ENCODE measurements around the gene LAX1.

The LAX1 gene

DNA sequence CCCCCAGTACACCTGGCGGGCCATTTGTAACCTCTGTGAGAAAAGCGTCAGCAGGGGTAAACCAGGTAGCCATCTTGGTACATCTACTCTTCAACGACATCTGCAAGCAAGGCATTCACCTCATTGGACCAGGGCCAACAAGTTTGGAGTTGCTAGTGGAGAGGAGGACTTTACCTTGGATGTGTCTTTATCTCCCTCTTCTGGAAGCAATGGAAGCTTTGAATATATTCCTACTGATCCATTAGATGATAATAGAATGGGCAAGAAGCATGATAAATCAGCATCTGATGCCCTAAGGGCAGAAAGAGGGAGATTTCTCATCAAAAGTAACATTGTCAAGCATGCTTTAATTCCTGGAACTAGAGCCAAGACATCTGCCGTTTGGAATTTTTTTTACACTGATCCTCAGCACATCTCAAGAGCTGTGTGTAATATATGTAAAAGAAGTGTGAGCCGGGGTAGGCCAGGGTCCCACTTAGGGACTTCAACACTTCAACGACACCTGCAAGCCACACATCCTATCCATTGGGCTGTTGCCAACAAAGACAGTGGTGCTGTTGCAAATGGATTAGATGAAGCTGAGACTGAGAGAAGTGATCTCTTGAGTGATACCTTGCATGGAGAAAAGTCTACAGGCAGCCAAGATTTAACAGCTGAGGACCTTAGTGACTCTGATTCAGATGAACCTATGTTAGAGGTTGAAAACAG lies 33.1 kb downstream of the LAX1 start:
- TF ChIP-seq, protein P1, sequence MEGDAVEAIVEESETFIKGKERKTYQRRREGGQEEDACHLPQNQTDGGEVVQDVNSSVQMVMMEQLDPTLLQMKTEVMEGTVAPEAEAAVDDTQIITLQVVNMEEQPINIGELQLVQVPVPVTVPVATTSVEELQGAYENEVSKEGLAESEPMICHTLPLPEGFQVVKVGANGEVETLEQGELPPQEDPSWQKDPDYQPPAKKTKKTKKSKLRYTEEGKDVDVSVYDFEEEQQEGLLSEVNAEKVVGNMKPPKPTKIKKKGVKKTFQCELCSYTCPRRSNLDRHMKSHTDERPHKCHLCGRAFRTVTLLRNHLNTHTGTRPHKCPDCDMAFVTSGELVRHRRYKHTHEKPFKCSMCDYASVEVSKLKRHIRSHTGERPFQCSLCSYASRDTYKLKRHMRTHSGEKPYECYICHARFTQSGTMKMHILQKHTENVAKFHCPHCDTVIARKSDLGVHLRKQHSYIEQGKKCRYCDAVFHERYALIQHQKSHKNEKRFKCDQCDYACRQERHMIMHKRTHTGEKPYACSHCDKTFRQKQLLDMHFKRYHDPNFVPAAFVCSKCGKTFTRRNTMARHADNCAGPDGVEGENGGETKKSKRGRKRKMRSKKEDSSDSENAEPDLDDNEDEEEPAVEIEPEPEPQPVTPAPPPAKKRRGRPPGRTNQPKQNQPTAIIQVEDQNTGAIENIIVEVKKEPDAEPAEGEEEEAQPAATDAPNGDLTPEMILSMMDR (conservative IDR thresholded peaks at IDR 0.05) = no peak

DNA sequence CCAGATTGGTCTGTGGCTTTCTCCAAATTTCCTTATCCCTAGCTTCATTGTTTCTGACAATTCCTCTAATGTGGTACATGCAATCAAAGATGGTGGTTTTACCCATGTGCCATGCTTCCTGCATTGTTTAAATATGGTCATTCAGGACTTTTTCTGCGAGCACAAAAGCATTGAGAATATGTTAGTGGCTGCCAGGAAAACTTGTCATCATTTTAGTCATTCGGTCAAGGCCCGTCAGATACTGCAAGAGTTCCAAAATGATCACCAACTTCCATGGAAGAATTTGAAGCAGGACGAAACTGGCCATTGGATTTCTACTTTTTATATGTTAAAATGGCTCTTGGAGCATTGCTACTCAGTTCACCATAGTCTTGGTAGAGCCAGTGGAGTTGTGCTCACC lies 34.2 kb downstream of the LAX1 start:
- no peak overlapping the region for H3K27ac ChIP-seq
- TF ChIP-seq, protein P1 (conservative IDR thresholded peaks at IDR 0.05) = no peak

More for the DNA sequence above, 33.1 kb downstream of the LAX1 start:
- no peak overlapping the region for H3K27ac ChIP-seq

DNA sequence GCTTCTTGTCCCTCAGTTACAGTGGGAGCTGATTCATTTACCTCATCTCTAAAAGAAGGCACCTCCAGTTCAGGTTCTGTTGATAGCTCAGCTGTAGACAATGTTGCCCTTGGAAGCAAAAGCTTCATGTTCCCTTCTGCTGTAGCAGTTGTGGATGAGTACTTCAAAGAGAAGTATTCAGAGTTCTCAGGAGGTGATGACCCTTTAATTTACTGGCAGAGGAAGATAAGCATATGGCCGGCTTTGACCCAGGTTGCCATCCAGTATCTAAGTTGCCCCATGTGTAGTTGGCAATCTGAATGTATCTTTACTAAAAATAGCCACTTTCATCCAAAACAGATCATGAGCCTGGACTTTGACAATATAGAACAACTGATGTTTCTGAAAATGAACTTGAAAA lies 35.0 kb downstream of the LAX1 start:
- TF ChIP-seq, protein P1 (conservative IDR thresholded peaks at IDR 0.05) = no peak
- H3K27ac ChIP-seq = no peak overlapping the region

DNA sequence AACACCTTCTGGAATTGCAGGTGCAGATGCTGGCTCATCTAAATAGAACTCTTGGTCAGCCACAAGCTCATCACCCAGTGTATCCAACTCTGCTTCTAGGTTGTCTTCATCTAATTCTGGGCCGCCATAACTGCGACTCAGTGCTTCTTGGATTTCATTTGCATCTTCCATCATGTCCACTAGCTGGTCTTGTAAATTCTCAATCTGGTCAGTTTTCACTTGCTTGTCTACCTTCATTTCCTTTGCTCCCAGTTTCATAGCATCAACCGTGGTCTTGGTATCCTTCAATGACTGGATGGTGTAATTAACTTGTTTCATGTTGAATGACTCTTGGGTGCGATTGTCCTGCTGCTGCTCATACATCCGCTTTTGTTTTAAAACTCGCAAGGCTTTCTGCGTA lies 40.7 kb downstream of the LAX1 start:
- no peak overlapping the region for H3K27ac ChIP-seq
- TF ChIP-seq, protein P1 (conservative IDR thresholded peaks at IDR 0.05) = no peak

DNA sequence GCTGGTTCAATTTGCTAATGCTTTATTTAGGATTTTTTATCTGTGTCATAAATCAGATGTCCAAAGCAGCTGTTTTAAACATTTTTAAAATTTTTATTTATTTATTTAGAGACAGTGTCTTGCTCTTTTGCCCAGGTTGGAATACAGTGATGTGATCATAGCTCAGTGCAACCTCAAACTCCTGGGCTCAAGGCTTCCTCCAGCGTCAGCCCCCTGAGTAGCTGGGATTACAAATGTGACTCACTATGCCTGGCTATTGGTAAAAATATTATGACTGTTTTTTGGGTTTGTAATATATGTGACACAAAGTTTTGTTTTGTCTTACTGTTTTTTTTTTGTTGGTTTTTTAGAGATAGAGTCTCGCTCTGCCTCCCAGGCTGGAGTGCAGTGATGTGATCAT lies 42.2 kb downstream of the LAX1 start:
- TF ChIP-seq, protein P1 (conservative IDR thresholded peaks at IDR 0.05) = no peak
- H3K27ac ChIP-seq = no peak overlapping the region

DNA sequence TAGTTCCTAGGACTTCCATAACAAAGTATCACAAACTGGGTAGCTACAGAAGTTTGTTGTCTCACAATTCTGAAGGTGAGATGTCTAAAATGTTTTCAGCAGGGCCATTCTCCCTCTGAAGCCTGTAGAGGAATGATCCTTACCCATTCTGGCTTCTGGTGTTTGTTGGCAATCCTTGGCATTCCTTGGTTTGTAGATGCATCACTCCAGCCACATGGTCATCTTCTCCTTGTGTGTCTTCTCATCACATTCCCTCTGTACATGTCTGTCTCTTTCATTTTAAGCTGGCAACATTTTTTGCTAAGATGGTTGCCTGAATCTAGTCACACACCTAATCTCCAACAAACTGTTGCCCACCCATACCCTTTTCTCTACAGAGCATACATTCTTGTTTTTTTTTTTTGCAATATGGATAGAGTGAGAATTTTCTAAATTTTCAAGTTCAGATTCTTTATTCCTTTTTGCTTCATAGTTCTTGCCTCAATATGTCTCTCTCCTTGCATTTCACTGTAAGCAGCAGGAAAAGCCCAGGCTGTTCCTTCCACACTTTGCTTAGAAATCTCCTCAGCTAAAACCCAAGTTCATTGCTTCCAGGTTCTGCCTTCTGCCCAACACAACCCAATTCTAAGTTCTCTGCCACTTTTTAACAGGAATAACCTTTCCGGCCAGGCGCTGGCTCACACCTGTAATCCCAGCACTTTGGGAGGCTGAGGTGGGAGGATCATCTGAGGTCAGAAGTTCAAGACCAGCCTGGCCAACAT lies 48.8 kb downstream of the LAX1 start:
- no peak overlapping the region for H3K27ac ChIP-seq
- TF ChIP-seq, protein P1 (conservative IDR thresholded peaks at IDR 0.05) = no peak

DNA sequence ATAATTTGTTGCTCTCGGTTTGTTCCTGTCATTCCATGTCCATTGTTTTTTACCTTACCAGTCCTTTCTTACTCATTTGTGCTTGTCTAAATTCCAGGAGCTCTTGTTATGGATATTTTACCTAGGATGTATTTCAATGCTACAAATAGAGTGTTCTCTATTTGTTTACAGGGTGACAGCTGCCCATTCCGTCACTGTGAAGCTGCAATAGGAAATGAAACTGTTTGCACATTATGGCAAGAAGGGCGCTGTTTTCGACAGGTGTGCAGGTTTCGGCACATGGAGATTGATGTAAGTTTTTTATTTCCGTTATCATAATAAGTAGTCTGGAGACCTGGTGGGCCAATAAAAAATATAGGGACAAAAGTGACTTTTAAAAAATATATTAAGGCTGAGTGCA lies 53.4 kb downstream of the LAX1 start:
- TF ChIP-seq, protein P1 (conservative IDR thresholded peaks at IDR 0.05) = no peak
- no peak overlapping the region for H3K27ac ChIP-seq

Data from VCaP (cell line).